DOHH2 (cell line): Measurements from ENCODE around the gene TPCN2.

ENCODE experiments used
- H3F3A ChIP-seq: fragments of 200-600 bp; sonication (generic), shearing (Covaris generic); 2 replicates; pipeline ENCODE4 v1.6.0; 2016; ENCODE audit warnings: antibody characterized with exemption, mild to moderate bottlenecking; ENCODE audit not compliant: control insufficient read depth, insufficient read depth
- H3K27ac ChIP-seq: fragments of 200-600 bp; sonication (generic); 2 replicates; pipeline ENCODE4 v1.5.1; 2014; ENCODE audit warnings: low read depth, mild to moderate bottlenecking, low read length, moderate library complexity
- H3K27me3 ChIP-seq: fragments of 200-600 bp; sonication (generic); 2 replicates; pipeline ENCODE4 v1.6.1; 2014; ENCODE audit warnings: mild to moderate bottlenecking, low read length, mixed read lengths; ENCODE audit not compliant: control insufficient read depth
- H3K36me3 ChIP-seq: fragments of 200-600 bp; sonication (generic); 2 replicates; pipeline ENCODE4 v1.6.1; 2014; ENCODE audit warnings: mild to moderate bottlenecking, low read length, moderate library complexity, mixed read lengths; ENCODE audit not compliant: control insufficient read depth
- H3K4me1 ChIP-seq: fragments of 200-600 bp; sonication (generic); 2 replicates; pipeline ENCODE4 v1.6.1; 2014; ENCODE audit warnings: mild to moderate bottlenecking, low read length, mixed read lengths; ENCODE audit not compliant: control insufficient read depth
- H3K4me2 ChIP-seq: fragments of 200-600 bp; sonication (generic); 2 replicates; pipeline ENCODE4 v1.6.0; 2014; ENCODE audit warnings: mild to moderate bottlenecking, low read length, moderate library complexity
- H3K4me3 ChIP-seq: fragments of 200-600 bp; sonication (generic); 2 replicates; pipeline ENCODE4 v1.5.1; 2014; ENCODE audit warnings: mild to moderate bottlenecking, low read length, mixed read lengths
- H3K79me2 ChIP-seq: fragments of 200-600 bp; sonication (generic); 2 replicates; pipeline ENCODE4 v1.6.1; 2014; ENCODE audit warnings: mild to moderate bottlenecking, low read length, mixed read lengths; ENCODE audit not compliant: control insufficient read depth
- H3K9me2 ChIP-seq: fragments of 200-600 bp; sonication (generic); replicated peaks from 2 replicates; pipeline ENCODE4 v1.6.1; 2014; ENCODE audit warnings: mild to moderate bottlenecking, low read length, mixed read lengths; ENCODE audit not compliant: control insufficient read depth
- H3K9me3 ChIP-seq: fragments of 200-600 bp; sonication (generic); 2 replicates; pipeline ENCODE4 v1.6.1; 2014; ENCODE audit warnings: antibody characterized with exemption, low read length, mixed read lengths; ENCODE audit not compliant: control insufficient read depth, insufficient read depth
- H4K20me1 ChIP-seq: fragments of 200-600 bp; sonication (generic); 2 replicates; pipeline ENCODE4 v1.6.0; 2014; ENCODE audit warnings: low read depth, mild to moderate bottlenecking, antibody characterized with exemption, low read length, moderate library complexity; ENCODE audit not compliant: control insufficient read depth, insufficient read depth
- EZH2phosphoT487 ChIP-seq: fragments of 200-600 bp; sonication (generic); IDR thresholded peaks from 2 replicates; pipeline ENCODE4 v1.6.1; 2017; ENCODE audit warnings: borderline replicate concordance, mild to moderate bottlenecking, antibody characterized with exemption, low read length, moderate library complexity, mixed read lengths
- TF ChIP-seq, protein P1 (sequence below): fragments of 200-600 bp; sonication (generic); IDR thresholded peaks from one replicate; pipeline ENCODE4 v1.5.1; 2014; ENCODE audit warnings: antibody characterized with exemption, mild to moderate bottlenecking, low read depth, low read length; ENCODE audit not compliant: poor library complexity, severe bottlenecking

The TPCN2 gene

DNA sequence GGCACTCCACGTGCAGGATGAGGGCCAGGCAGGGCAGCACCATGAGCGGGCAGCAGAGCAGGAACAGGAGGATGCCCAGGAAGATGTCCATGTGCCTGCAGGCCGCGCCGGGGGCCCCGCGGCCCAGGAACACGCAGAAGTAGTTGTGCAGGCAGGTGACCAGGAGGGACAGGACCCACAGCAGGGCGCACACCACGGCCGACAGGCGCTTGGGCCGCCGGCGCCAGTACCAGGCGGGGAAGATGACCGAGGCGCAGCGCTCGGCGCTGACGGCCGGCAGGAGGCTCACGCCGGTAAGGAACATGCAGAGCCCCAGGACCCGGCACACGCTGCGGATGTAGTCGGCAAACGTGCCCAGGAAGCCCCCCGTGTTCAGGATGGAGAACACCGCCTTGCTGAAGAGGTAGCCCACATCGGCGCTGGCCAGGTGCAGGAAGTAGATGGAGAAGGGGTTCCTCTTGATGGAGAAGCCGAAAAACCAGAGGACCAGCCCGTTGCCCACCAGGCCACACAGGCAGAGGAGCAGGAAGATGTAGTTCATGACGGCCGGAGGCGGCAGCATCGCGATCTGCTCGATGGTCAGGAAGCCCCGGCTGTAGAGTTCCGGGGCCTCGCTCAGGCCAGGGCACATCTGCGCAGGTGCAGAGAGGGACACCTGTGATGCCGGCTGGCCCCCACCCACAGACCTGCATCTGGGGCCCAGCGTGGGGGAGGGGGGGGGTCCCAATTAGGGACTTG is 42.9 kb upstream of the TPCN2 start:
- no peak for TF ChIP-seq EZH2phosphoT487
- TF ChIP-seq, protein P1, sequence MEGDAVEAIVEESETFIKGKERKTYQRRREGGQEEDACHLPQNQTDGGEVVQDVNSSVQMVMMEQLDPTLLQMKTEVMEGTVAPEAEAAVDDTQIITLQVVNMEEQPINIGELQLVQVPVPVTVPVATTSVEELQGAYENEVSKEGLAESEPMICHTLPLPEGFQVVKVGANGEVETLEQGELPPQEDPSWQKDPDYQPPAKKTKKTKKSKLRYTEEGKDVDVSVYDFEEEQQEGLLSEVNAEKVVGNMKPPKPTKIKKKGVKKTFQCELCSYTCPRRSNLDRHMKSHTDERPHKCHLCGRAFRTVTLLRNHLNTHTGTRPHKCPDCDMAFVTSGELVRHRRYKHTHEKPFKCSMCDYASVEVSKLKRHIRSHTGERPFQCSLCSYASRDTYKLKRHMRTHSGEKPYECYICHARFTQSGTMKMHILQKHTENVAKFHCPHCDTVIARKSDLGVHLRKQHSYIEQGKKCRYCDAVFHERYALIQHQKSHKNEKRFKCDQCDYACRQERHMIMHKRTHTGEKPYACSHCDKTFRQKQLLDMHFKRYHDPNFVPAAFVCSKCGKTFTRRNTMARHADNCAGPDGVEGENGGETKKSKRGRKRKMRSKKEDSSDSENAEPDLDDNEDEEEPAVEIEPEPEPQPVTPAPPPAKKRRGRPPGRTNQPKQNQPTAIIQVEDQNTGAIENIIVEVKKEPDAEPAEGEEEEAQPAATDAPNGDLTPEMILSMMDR: no peak
- H3K4me3 ChIP-seq: no peak overlapping the region
- H3K9me3 ChIP-seq: no peaks in the 10 kb centered on the region
- no peaks in the 10 kb centered on the region for H3K9me2 ChIP-seq
- no peaks in the 10 kb centered on the region for H3K4me1 ChIP-seq
- no peak overlapping the region for H3K27ac ChIP-seq
- H3K4me2 ChIP-seq: no peak overlapping the region
- no peaks in the 10 kb centered on the region for H4K20me1 ChIP-seq
- H3F3A ChIP-seq: no peaks in the 10 kb centered on the region
- no peaks in the 10 kb centered on the region for H3K79me2 ChIP-seq
- no peaks in the 10 kb centered on the region for H3K36me3 ChIP-seq
- peaks cover 4% of the 10 kb centered on the region; the same call in 1 of the 2 replicates for H3K27me3 ChIP-seq

DNA sequence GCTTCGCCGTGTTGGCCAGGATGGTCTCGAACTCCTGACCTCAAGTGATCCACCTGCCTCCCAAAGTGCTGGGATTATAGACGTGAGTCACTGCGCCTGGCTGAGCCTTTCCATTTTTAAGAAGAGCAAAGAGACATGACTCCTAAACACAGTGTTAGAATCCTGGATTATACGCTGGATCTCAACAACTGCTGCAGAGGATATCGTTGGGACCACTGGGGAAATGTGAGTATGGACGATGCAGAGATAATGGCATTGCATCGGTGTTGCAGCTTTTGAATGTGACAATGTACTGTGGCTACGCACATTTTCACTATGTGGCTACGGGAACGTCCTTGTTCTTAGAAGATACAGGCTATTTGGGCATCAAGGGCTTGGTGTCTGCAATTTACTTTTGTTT is 41.9 kb upstream of the TPCN2 start:
- no peaks in the 10 kb centered on the region for H3K36me3 ChIP-seq
- H3K79me2 ChIP-seq: no peaks in the 10 kb centered on the region
- H3K9me3 ChIP-seq: no peaks in the 10 kb centered on the region
- H3K4me1 ChIP-seq: no peaks in the 10 kb centered on the region
- H3K27me3 ChIP-seq: peaks cover 4% of the 10 kb centered on the region; the same call in 1 of the 2 replicates
- no peak overlapping the region for H3K4me2 ChIP-seq
- H3F3A ChIP-seq: no peaks in the 10 kb centered on the region
- no peak for TF ChIP-seq EZH2phosphoT487
- TF ChIP-seq, protein P1: no peak
- no peaks in the 10 kb centered on the region for H4K20me1 ChIP-seq
- no peak overlapping the region for H3K27ac ChIP-seq
- H3K4me3 ChIP-seq: no peak overlapping the region
- no peaks in the 10 kb centered on the region for H3K9me2 ChIP-seq

DNA sequence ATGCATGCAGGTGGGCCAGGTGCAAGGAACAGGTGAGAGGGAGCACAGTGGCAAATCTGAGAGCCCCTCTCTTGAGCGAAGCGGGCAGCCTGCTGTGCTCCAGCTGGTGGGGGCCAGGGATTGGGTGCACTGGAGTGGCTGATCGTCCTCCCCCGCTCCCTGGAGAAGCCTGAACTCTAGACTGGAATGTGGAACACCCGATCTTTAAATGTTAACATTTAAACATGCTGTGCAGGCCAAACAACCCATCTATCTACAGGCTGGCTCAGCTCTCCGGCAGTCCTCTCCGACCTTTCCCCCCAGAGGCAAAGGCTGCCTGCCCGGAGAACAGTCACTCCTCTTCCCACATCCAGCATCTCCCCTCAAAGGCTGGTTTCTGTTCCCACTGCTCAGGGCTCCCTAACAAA is 40.8 kb upstream of the TPCN2 start:
- no peaks in the 10 kb centered on the region for H3K36me3 ChIP-seq
- H3K4me1 ChIP-seq: no peaks in the 10 kb centered on the region
- no peak overlapping the region for H3K4me3 ChIP-seq
- no peaks in the 10 kb centered on the region for H3F3A ChIP-seq
- no peak overlapping the region for H3K27ac ChIP-seq
- peaks cover 4% of the 10 kb centered on the region; the same call in 1 of the 2 replicates for H3K27me3 ChIP-seq
- no peak overlapping the region for H3K4me2 ChIP-seq
- H3K9me2 ChIP-seq: no peaks in the 10 kb centered on the region
- TF ChIP-seq, protein P1: no peak
- H3K9me3 ChIP-seq: no peaks in the 10 kb centered on the region
- no peaks in the 10 kb centered on the region for H4K20me1 ChIP-seq
- no peaks in the 10 kb centered on the region for H3K79me2 ChIP-seq
